ENCODE results near the gene CENPB. TPM values are rescaled to one million over a fixed set of nuclear protein-coding genes. Genes with fewer than 3 reads are reported as not detected.

CENPB gene
- total and polyA plus RNA-seq, 10 of the 15 experiments (the other 5 are each of a cell fraction or from before 2014, with no cell fraction given): 0.16 to 71.2 (median 14.0) TPM

GRCh38 chr20:3785240-3786125, 1.1 kb downstream of the CENPB start:
- no TSS peak for BruUV-seq (replicated peaks)
- peaks cover 17% of the 10 kb centered on the region for H3K4me1 ChIP-seq (ENCODE audit: control insufficient read depth, insufficient read depth, low read length)
- H3K4me2 ChIP-seq (ENCODE audit: control insufficient read depth, insufficient read depth): peak overlapping the region; percentile 72
- ChIA-PET POLR2A (interaction anchor here (1.0 to 2.4 kb wide), 2 partner anchors 35 to 59 kb away, joined by 3 to 12 read pairs; partner anchors contain the start of gene AP5S1), RAD21 (ENCODE audit: unreplicated experiment) (interaction anchor here (1.1 to 5.2 kb wide), 9 partner anchors 10 to 288 kb away, joined by 3 to 31 read pairs (median 4); partner anchors contain the start of genes AP5S1 and CDC25B), CTCF (interaction anchor here (1.1 to 4.8 kb wide), 6 partner anchors 17 to 300 kb away, joined by 4 to 85 read pairs (median 17); partner anchors contain the start of genes ADISSP and AP5S1), SMC1A (ENCODE audit: uncharacterized antibody, unreplicated experiment) (interaction anchor here (0.8 to 4.6 kb wide), 4 partner anchors 10 to 69 kb away, joined by 3 to 43 read pairs (median 5); partner anchors contain the start of gene AP5S1)
- H3K79me2 ChIP-seq (ENCODE audit: control insufficient read depth, insufficient read depth, low read length): peaks cover 14% of the 10 kb centered on the region
- H3K9ac ChIP-seq (ENCODE audit: control insufficient read depth, insufficient read depth, low read length): peak overlapping the region; percentile 74
- in situ Hi-C loops (cut with MboI) (no loop called here), intact Hi-C loops (cut with micrococcal nuclease; ENCODE audit: unreplicated experiment) (loop anchor here (2.0 to 10.0 kb wide), 3 partner anchors 69 to 297 kb away; partner anchors contain the start of gene RNF24)
- H3K9me3 ChIP-seq (replicated peaks; ENCODE audit: control insufficient read depth, insufficient read depth, low read length): no peaks in the 10 kb centered on the region
- ATAC-seq: no peak
- H4K20me1 ChIP-seq (ENCODE audit: control insufficient read depth, insufficient read depth): no peaks in the 10 kb centered on the region
- no peak for DNase-seq (ENCODE audit: low read depth, low spot score)
- H2AFZ ChIP-seq (ENCODE audit: control insufficient read depth, low read depth, low read length): no peak overlapping the region
- H3K36me3 ChIP-seq (ENCODE audit: control insufficient read depth in 2 of 2, insufficient read depth in 2 of 2, low read length in 1 of 2): no peaks in the 10 kb centered on the region
- no peak for TF ChIP-seq ZNF24 (IDR thresholded peaks at IDR 0.05)
- TF ChIP-seq GABPA (IDR thresholded peaks at IDR 0.05; ENCODE audit: low read depth): no peak
- peak; percentile 29 for TF ChIP-seq IKZF1 (conservative IDR thresholded peaks at IDR 0.05)
- no peak for TF ChIP-seq ZNF207 (IDR thresholded peaks at IDR 0.05; ENCODE audit: borderline replicate concordance)
- no peak for TF ChIP-seq ZNF622 (IDR thresholded peaks at IDR 0.05)
- TF ChIP-seq RUNX3 (IDR thresholded peaks at IDR 0.05; ENCODE audit: low read length): no peak
- TF ChIP-seq YBX1 (IDR thresholded peaks at IDR 0.05): no peak
- no peak for TF ChIP-seq NRF1 (conservative IDR thresholded peaks at IDR 0.05; ENCODE audit: low read depth, low read length)
- FAIRE-seq: no peak
- WGBS (ENCODE audit: insufficient coverage, insufficient replicate concordance, low lambda C conversion rate, missing lambda C conversion rate): 38% methylated on average over 78 of the region's 79 CpGs
- peak overlapping the region; percentile 82 for H3K4me3 ChIP-seq
- no peak overlapping the region for H3K27ac ChIP-seq (ENCODE audit: control insufficient read depth, insufficient read depth)
- no peaks in the 10 kb centered on the region for H3K27me3 ChIP-seq (replicated peaks in 1 of 2; ENCODE audit: control insufficient read depth in 2 of 2, insufficient read depth in 2 of 2, low read length in 1 of 2)
